HG03139 (cell line): ENCODE results near the gene ABCA3.

ENCODE experiments used
- ATAC-seq: cut with Tn5 transposase; IDR thresholded peaks from one replicate; pipeline ENCODE4 v1.9.1; 2021; ENCODE audit not compliant: unreplicated experiment

ABCA3 gene

GRCh38 chr16:2237102-2237482, 103.4 kb downstream of the ABCA3 start:
- ATAC-seq, result no peak

- ATAC-seq, result no peak
These were observed 104.0 kb downstream of the ABCA3 start, which contains the start of gene DNASE1L2 for GRCh38 chr16:2236337-2237101. Gene DNASE1L2 (plus strand): TSS chr16:2236444. CDS start chr16:2236817, 373 bp downstream.

GRCh38 chr16:2235695-2236336, 104.7 kb downstream of the ABCA3 start:
- ATAC-seq, result no peak

GRCh38 chr16:2235234-2235651, 105.3 kb downstream of the ABCA3 start:
- no peak for ATAC-seq

- ATAC-seq, result no peak
These were observed 105.7 kb downstream of the ABCA3 start for GRCh38 chr16:2234813-2235170.

GRCh38 chr16:2233872-2234812, 106.4 kb downstream of the ABCA3 start:
- ATAC-seq, result no peak

GRCh38 chr16:2233046-2233775, 107.3 kb downstream of the ABCA3 start:
- no peak for ATAC-seq

- no peak for ATAC-seq
These were observed 108.2 kb downstream of the ABCA3 start for GRCh38 chr16:2232094-2232990.

GRCh38 chr16:2231016-2231931, 109.3 kb downstream of the ABCA3 start:
- no peak for ATAC-seq

GRCh38 chr16:2230376-2230775, 110.2 kb downstream of the ABCA3 start:
- ATAC-seq, result no peak

- ATAC-seq, result no peak
These were observed 110.8 kb downstream of the ABCA3 start for GRCh38 chr16:2229632-2230250.

- no peak for ATAC-seq
These were observed 111.4 kb downstream of the ABCA3 start for GRCh38 chr16:2229091-2229490.

- ATAC-seq, result no peak
These were observed 112.2 kb downstream of the ABCA3 start for GRCh38 chr16:2228161-2228824.

GRCh38 chr16:2226918-2227317, 113.6 kb downstream of the ABCA3 start:
- ATAC-seq, result no peak

- ATAC-seq, result no peak
These were observed 114.2 kb downstream of the ABCA3 start for GRCh38 chr16:2226245-2226793.
